Amygdala (tissue), 56 donors: ENCODE data around the gene EPHX1.
"Not testable (repeated sequence)": the region's sequence is repeated elsewhere in the genome, so short reads cannot be mapped to it uniquely, and the experiment has no call there.

Source experiments
- DNase-seq, 56 donors: peaks; one replicate each; lab custom pipeline; 2025; lab: John Stamatoyannopoulos, UW

The EPHX1 gene

GRCh38 chr1:225878282-225878681 is 68.4 kb downstream of the EPHX1 start:
- no peak for DNase-seq

GRCh38 chr1:225879521-225880221 is 69.7 kb downstream of the EPHX1 start:
- DNase-seq: peak in 27 of 56 donors; percentile 12 to 73 (median 48)

- DNase-seq: peak in 50 of 56 donors; percentile 26 to 88 (median 66)
These were observed 70.3 kb downstream of the EPHX1 start for GRCh38 chr1:225880222-225880588.

- DNase-seq: peak in 1 of 56 donors; percentile 46
These were observed 70.7 kb downstream of the EPHX1 start for GRCh38 chr1:225880636-225881035.

- peak in 8 of 56 donors; percentile 28 to 48 (median 38) for DNase-seq
These were observed 71.4 kb downstream of the EPHX1 start for GRCh38 chr1:225881081-225881958.

- DNase-seq: peak in 54 of 56 donors; percentile 32 to 90 (median 72)
These were observed 72.2 kb downstream of the EPHX1 start, which contains the start of gene TMEM63A for GRCh38 chr1:225881959-225882693. TSS of gene TMEM63A (minus strand) at chr1:225882380. CDS start at chr1:225877580, 4,800 bp downstream.

- peak in 32 of 56 donors; percentile 21 to 75 (median 59) for DNase-seq
These were observed 73.0 kb downstream of the EPHX1 start for GRCh38 chr1:225882694-225883615.

GRCh38 chr1:225883616-225884265 is 73.8 kb downstream of the EPHX1 start:
- DNase-seq: no peak

GRCh38 chr1:225885336-225885735 is 75.4 kb downstream of the EPHX1 start:
- DNase-seq: no peak

GRCh38 chr1:225886159-225887029 is 76.5 kb downstream of the EPHX1 start:
- DNase-seq: no peak

GRCh38 chr1:225887030-225887314 is 77.0 kb downstream of the EPHX1 start:
- no peak for DNase-seq

- not testable (repeated sequence) for DNase-seq
These were observed 77.8 kb downstream of the EPHX1 start for GRCh38 chr1:225887554-225888288.

GRCh38 chr1:225888289-225888897 is 78.5 kb downstream of the EPHX1 start:
- DNase-seq: no peak

GRCh38 chr1:225888898-225889601 is 79.1 kb downstream of the EPHX1 start, which contains the start of gene LEFTY1:
TSS of gene LEFTY1 (minus strand) at chr1:225889146. CDS start at chr1:225889066, 80 bp downstream.
- no peak for DNase-seq

GRCh38 chr1:225889743-225890142 is 79.8 kb downstream of the EPHX1 start:
- no peak for DNase-seq
